CD8-positive, alpha-beta memory T cell (primary cell): ENCODE measurements around the gene RFTN2. TPM values are rescaled to one million over a fixed set of nuclear protein-coding genes. Genes with fewer than 3 reads are reported as not detected.
"Not testable (repeated sequence)": the region's sequence is repeated elsewhere in the genome, so short reads cannot be mapped to it uniquely, and the experiment has no call there.

ENCODE experiments used
- CTCF ChIA-PET: fragments of 350-600 bp; sonication (Branson Sonifier 250); formaldehyde crosslinking; loops from one replicate; lab custom pipeline; 2021; ENCODE audit warnings: antibody characterized with exemption; lab: Charles Lee
- POLR2A ChIA-PET: fragments of 350-600 bp; sonication (Branson Sonifier 250); formaldehyde crosslinking; loops from one replicate; lab custom pipeline; 2021; ENCODE audit warnings: antibody characterized with exemption; lab: Charles Lee
- DNase-seq, 5 donors: peaks; one replicate each; pipeline versions ENCODE4 v3.0.0 to v3.0.0-alpha.2; 2020 to 2022; ENCODE audit warnings: mixed read lengths in 1 of 5
- H3K27ac ChIP-seq: one replicate; pipeline ENCODE4 v1.7.0; 2013; ENCODE audit warnings: low read depth, mild to moderate bottlenecking, low read length, moderate library complexity
- H3K27me3 ChIP-seq: 2 replicates; pipeline ENCODE4 v1.7.0; 2013; ENCODE audit warnings: low read length, mild to moderate bottlenecking; ENCODE audit not compliant: insufficient read depth, poor library complexity, severe bottlenecking
- H3K36me3 ChIP-seq: 2 replicates; pipeline ENCODE4 v1.7.0; 2013; ENCODE audit warnings: mild to moderate bottlenecking, low read length, moderate library complexity; ENCODE audit not compliant: insufficient read depth
- H3K4me1 ChIP-seq: 2 replicates; pipeline ENCODE4 v1.7.0; 2013; ENCODE audit warnings: mild to moderate bottlenecking, low read length, moderate library complexity; ENCODE audit not compliant: insufficient read depth
- H3K4me3 ChIP-seq: 2 replicates; pipeline ENCODE4 v1.7.0; 2013; ENCODE audit warnings: mild to moderate bottlenecking, low read length
- H3K9me3 ChIP-seq: 2 replicates; pipeline ENCODE4 v1.7.0; 2013; ENCODE audit warnings: mild to moderate bottlenecking, low read length
- H3K27ac Mint-ChIP-seq, 8 donors: one replicate each; pipeline ENCODE4 v1.8.0; 2020 to 2021; ENCODE audit warnings: mixed read lengths in 8 of 8, mild to moderate bottlenecking in 6 of 8, inconsistent platforms in 3 of 8, moderate library complexity in 3 of 8
- H3K27me3 Mint-ChIP-seq, 2 donors: one replicate each; pipeline ENCODE4 v1.8.0; 2020 to 2021; ENCODE audit warnings: mixed read lengths in 2 of 2, mild to moderate bottlenecking in 1 of 2, moderate library complexity in 1 of 2
- H3K36me3 Mint-ChIP-seq, 3 donors: one replicate each; pipeline ENCODE4 v1.8.0; 2020 to 2021; ENCODE audit warnings: mixed read lengths in 3 of 3, inconsistent platforms in 1 of 3, mild to moderate bottlenecking in 1 of 3
- H3K4me1 Mint-ChIP-seq, 3 donors: one replicate each; pipeline ENCODE4 v1.8.0; 2020 to 2021; ENCODE audit warnings: mixed read lengths in 3 of 3, inconsistent platforms in 1 of 3, mild to moderate bottlenecking in 1 of 3
- H3K4me3 Mint-ChIP-seq, 7 donors: one replicate each; pipeline ENCODE4 v1.8.0; 2020 to 2021; ENCODE audit warnings: mixed read lengths in 7 of 7, mild to moderate bottlenecking in 6 of 7, moderate library complexity in 4 of 7, inconsistent platforms in 2 of 7
- H3K9me3 Mint-ChIP-seq, 5 donors: one replicate each; pipeline ENCODE4 v1.8.0; 2020 to 2022; ENCODE audit warnings: mixed read lengths in 5 of 5, mild to moderate bottlenecking in 3 of 5, moderate library complexity in 2 of 5, inconsistent platforms in 1 of 5
- polyA plus RNA-seq: library from polyadenylated mRNA; unstranded; fragments of 300-500 nt; fragmentation: Illumina TruSeq; gene quantifications from one replicate; pipeline ENCODE4 v1.2.3, GENCODE V29; 2021
- total RNA-seq, 2 experiments: library from RNA; stranded (reverse); gene quantifications; one replicate each; pipeline ENCODE4 v1.2.3, GENCODE V29; 2021

The RFTN2 gene, protein sequence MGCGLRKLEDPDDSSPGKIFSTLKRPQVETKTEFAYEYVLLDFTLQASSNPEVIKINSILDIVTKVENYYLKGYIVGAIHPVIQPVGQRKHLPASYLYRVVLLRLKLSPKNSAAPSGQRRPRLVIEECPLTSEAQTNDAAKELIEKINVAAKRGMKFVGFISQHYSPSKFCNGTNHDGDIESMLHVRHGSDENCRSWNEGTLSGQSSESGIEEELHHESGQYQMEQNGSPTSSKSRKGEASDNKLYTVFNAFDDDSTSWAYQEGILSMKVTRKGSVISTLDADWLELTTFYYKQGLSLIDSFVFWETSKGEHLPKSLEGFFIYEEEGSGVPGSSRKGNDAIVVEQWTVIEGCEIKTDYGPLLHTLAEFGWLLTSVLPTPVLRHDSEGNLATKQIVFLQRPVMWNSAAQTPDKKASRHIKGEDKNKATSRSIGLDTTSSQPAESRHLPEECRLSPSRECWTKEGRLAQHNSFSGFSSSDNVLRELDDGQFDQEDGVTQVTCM
- total RNA-seq (under 1 TPM in 1 of 2 experiments, not detected in 1; 0.09 TPM), polyA plus RNA-seq (0.06 TPM)

DNA sequence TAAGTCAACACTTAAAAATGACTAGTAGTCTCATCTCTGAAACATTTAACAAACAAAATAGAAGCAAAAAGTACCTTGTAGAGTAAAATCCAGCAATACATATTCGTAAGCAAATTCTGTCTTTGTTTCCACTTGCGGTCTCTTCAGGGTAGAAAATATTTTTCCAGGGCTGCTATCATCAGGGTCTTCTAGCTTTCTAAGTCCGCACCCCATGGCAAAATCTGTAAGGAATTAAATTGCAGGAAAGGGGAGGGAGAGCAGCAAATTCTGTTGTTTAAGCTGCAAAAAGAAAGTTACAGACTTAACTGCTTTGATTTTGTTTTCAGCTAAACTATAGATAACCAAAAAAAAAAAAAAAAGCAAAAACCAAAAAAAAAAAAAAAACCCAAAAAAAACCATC, at the start of gene RFTN2:
TSS of gene RFTN2 (minus strand) at position 342 of the 400 bp plus-strand sequence. CDS start at position 213, 129 bp downstream.
- Histone ChIP-seq H3K9me3 (no peaks in the 10 kb centered on the region), H3K4me1 (no peaks in the 10 kb centered on the region), H3K27me3 (no peaks in the 10 kb centered on the region), H3K4me3 (no peak within 1 kb of the TSS), H3K36me3 (no peaks in the 10 kb centered on the region), H3K27ac (no peak within 1 kb of the TSS)
- Mint-ChIP-seq H3K4me3 (no peak within 1 kb of the TSS), H3K27me3 (peaks cover 8 to 37% of the 10 kb centered on the region in 2 donors), H3K27ac (peak within 1 kb of the TSS in 1 of 8 donors; percentile 29), H3K9me3 (no peaks in the 10 kb centered on the region), H3K36me3 (peaks cover 0 to 9% (median 3%) of the 10 kb centered on the region in 3 donors), H3K4me1 (no peaks in the 10 kb centered on the region)
- DNase-seq, result no peak
- CTCF ChIA-PET, result no interaction called here
- POLR2A ChIA-PET, result no interaction called here

DNA sequence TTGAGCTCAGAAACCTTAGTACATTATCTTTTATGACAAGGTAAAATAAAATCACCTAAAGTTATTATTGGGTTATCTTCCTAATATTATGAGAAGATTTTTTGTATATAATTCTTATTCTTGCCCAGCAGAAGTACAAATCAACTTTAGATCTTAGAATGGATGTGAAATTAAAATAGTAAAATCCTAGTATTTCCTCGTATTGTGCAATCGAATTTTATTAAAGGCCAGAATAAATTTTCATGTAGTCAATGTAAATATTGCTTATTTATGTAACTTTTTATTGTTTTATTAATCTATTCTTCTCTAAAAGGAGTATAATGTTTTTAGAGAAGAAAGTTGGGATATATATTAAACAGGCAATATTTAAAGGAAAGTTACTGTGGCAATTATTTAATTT, 42.5 kb upstream of the RFTN2 start:
- no peak for DNase-seq
- peaks cover 0 to 14% (median 4%) of the 10 kb centered on the region in 3 donors for H3K36me3 Mint-ChIP-seq
- Histone ChIP-seq H3K4me3 (no peak overlapping the region), H3K4me1 (no peaks in the 10 kb centered on the region), H3K27me3 (no peaks in the 10 kb centered on the region), H3K27ac (no peak overlapping the region), H3K36me3 (no peaks in the 10 kb centered on the region), H3K9me3 (no peaks in the 10 kb centered on the region)
- ChIA-PET CTCF (no interaction called here), POLR2A (no interaction called here)
- no peaks in the 10 kb centered on the region for H3K9me3 Mint-ChIP-seq
- no peaks in the 10 kb centered on the region for H3K27me3 Mint-ChIP-seq
- no peak overlapping the region for H3K27ac Mint-ChIP-seq
- no peak overlapping the region for H3K4me3 Mint-ChIP-seq
- H3K4me1 Mint-ChIP-seq, result peaks cover 6 to 11% (median 7%) of the 10 kb centered on the region in 3 donors

DNA sequence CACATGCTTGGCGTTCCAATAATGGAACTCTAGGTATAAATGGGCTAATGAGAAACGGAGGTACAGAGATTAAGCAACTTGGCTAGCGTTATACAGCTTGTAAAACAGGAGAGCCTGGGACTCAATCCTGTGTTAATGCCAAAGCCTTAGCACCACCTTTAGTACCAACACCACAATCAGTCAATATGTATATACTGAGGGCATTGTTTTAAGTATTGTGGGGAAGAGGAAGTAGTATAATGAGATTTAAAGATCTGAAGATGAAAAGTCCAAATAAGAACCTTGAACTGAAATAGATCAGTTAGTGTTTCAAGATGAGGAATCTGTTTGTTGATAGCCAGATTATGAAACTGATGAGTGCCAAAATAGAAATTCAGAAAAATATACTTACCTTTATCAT, 37.9 kb upstream of the RFTN2 start:
- Histone ChIP-seq H3K27ac (no peak overlapping the region), H3K4me3 (no peak overlapping the region), H3K4me1 (peaks cover 7% of the 10 kb centered on the region), H3K9me3 (no peaks in the 10 kb centered on the region), H3K27me3 (no peaks in the 10 kb centered on the region), H3K36me3 (peaks cover 7% of the 10 kb centered on the region)
- H3K36me3 Mint-ChIP-seq, result peaks cover 4 to 48% (median 7%) of the 10 kb centered on the region in 3 donors
- DNase-seq, result no peak
- ChIA-PET CTCF (no interaction called here), POLR2A (no interaction called here)
- H3K27me3 Mint-ChIP-seq, result no peaks in the 10 kb centered on the region
- no peaks in the 10 kb centered on the region for H3K9me3 Mint-ChIP-seq
- peaks cover 30 to 47% (median 40%) of the 10 kb centered on the region in 3 donors for H3K4me1 Mint-ChIP-seq
- no peak overlapping the region for H3K4me3 Mint-ChIP-seq
- no peak overlapping the region for H3K27ac Mint-ChIP-seq

DNA sequence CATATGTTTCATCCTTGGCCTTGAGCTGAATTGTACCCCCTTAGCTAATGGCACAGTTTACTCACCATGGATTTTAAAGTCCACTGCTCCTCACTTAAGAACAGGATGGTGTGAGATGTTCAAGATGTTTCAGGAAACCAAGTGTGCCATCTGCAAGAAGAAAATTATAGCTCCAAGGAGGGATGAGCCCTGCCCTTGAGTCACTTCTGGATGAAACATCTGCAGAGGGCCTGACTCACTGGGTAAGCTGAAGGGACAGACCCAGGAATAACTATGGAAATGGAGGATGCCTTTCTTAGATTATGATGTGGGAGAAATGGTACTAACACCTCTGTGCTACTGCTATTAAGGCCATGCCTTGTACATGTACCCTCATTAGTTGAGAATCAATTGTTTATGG, 36.2 kb upstream of the RFTN2 start:
- H3K4me3 Mint-ChIP-seq, result no peak overlapping the region
- Histone ChIP-seq H3K4me1 (peaks cover 22% of the 10 kb centered on the region), H3K27me3 (no peaks in the 10 kb centered on the region), H3K4me3 (no peak overlapping the region), H3K36me3 (peaks cover 7% of the 10 kb centered on the region), H3K27ac (no peak overlapping the region), H3K9me3 (no peaks in the 10 kb centered on the region)
- H3K9me3 Mint-ChIP-seq, result no peaks in the 10 kb centered on the region
- H3K27ac Mint-ChIP-seq, result no peak overlapping the region
- no peaks in the 10 kb centered on the region for H3K27me3 Mint-ChIP-seq
- no peak for DNase-seq
- peaks cover 4 to 48% (median 7%) of the 10 kb centered on the region in 3 donors for H3K36me3 Mint-ChIP-seq
- ChIA-PET POLR2A (no interaction called here), CTCF (no interaction called here)
- peaks cover 40 to 61% (median 55%) of the 10 kb centered on the region in 3 donors for H3K4me1 Mint-ChIP-seq

DNA sequence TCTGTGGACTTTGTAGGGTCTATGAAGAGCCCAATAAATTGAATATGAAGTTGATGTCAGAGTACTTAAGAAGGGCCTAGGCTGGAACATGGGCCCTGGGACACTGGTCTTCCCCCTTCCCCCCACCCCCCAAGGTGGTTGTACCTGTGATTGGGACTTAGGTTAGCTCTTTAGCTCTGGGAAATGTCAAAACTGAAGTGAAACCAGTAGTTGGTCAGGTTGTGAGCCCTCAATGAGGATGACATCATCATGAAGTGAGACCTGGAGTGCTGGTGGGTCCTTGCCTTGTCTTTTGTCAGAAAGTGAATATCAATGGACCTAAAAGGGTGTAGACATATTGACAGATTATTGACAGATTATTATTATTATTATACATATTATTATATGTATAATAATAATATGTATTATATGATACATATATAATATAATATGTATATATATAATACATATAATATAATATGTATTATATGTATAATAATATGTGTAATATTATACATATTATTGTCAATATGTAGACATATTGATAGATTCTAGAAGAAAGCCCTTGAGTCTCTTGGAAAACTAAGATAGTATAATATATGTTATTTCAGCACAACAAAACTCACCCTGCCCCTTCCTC, 35.1 kb upstream of the RFTN2 start:
- H3K27me3 Mint-ChIP-seq, result no peaks in the 10 kb centered on the region
- no peaks in the 10 kb centered on the region for H3K9me3 Mint-ChIP-seq
- Histone ChIP-seq H3K4me3 (no peak overlapping the region), H3K9me3 (no peaks in the 10 kb centered on the region), H3K4me1 (peaks cover 30% of the 10 kb centered on the region), H3K27ac (no peak overlapping the region), H3K36me3 (peaks cover 7% of the 10 kb centered on the region), H3K27me3 (no peaks in the 10 kb centered on the region)
- ChIA-PET CTCF (no interaction called here), POLR2A (no interaction called here)
- H3K36me3 Mint-ChIP-seq, result peaks cover 4 to 51% (median 6%) of the 10 kb centered on the region in 3 donors
- DNase-seq, result no peak
- H3K27ac Mint-ChIP-seq, result no peak overlapping the region
- H3K4me3 Mint-ChIP-seq, result no peak overlapping the region
- peaks cover 48 to 70% (median 62%) of the 10 kb centered on the region in 3 donors for H3K4me1 Mint-ChIP-seq

DNA sequence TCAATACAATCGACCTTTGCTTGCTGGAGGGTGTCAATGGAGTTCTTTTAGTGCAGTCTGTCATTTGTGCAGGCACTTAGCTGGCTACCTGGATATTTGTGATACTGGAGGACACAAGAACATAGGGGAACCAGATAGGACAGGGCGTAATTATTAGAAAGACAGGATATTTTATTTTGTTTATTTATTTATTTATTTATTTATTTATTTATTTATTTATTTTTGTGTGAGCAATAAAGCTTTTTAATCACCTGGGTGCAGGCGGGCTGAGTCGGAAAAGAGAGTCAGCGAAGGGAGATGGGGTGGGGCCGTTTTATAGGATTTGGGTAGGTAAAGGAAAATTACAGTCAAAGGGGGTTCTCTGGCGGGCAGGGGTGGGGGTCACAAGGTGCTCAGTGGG, 33.8 kb upstream of the RFTN2 start:
- H3K4me1 ChIP-seq, result peaks cover 36% of the 10 kb centered on the region
- H3K9me3 Mint-ChIP-seq, H3K27ac ChIP-seq, H3K9me3 ChIP-seq, H3K4me3 ChIP-seq, H3K27me3 ChIP-seq, CTCF ChIA-PET, POLR2A ChIA-PET, DNase-seq, H3K36me3 ChIP-seq, H3K27ac Mint-ChIP-seq, H3K27me3 Mint-ChIP-seq: not testable (repeated sequence)
- H3K4me1 Mint-ChIP-seq, result peaks cover 53 to 73% (median 68%) of the 10 kb centered on the region in 3 donors
- peaks cover 4 to 54% (median 5%) of the 10 kb centered on the region in 3 donors for H3K36me3 Mint-ChIP-seq
- peak overlapping the region in 4 of 7 donors; percentile 10 to 42 (median 20) for H3K4me3 Mint-ChIP-seq

DNA sequence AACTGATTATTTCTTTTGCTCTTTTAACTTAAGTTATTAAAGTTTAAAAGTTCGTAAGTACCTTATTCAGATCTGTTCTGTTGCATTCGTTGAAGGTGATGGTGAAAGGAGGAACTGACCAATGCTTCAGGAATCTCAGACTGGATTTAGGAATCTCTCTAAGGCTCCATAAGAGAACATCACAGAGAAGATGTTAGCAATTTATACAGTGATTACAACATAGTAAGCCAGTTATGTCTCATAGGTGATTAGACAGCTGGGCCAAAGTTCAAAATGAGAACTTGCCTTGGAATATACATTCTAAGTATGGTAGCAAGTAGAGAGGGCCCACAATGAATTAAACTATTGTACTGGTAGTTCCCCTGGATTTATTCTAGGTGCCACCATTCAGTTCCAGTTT, 32.9 kb upstream of the RFTN2 start:
- Histone ChIP-seq H3K27me3 (no peaks in the 10 kb centered on the region), H3K4me3 (no peak overlapping the region), H3K9me3 (no peaks in the 10 kb centered on the region), H3K27ac (no peak overlapping the region), H3K36me3 (peaks cover 7% of the 10 kb centered on the region), H3K4me1 (peaks cover 40% of the 10 kb centered on the region)
- no peak for DNase-seq
- Mint-ChIP-seq H3K27ac (no peak overlapping the region), H3K4me1 (peaks cover 52 to 73% (median 66%) of the 10 kb centered on the region in 3 donors), H3K27me3 (no peaks in the 10 kb centered on the region), H3K9me3 (peaks cover 0 to 2% (median 0%) of the 10 kb centered on the region in 5 donors), H3K36me3 (peaks cover 4 to 51% (median 5%) of the 10 kb centered on the region in 3 donors), H3K4me3 (peak overlapping the region in 6 of 7 donors; percentile 12 to 59 (median 43))
- ChIA-PET POLR2A (no interaction called here), CTCF (no interaction called here)
